ENCODE data around the gene ATAD3B.

GRCh38 chr1:1449099-1449739 is 22.3 kb upstream of the ATAD3B start, which contains the start of gene ATAD3C:
- no peak for TF ChIP-seq CTCF (conservative IDR thresholded peaks at IDR 0.05; ENCODE audit: low read depth, low read length)
- TF ChIP-seq EZH2 (IDR thresholded peaks at IDR 0.05; ENCODE audit: borderline replicate concordance, low read depth, low read length, poor library complexity, severe bottlenecking): no peak

Data from A673 (cell line).